ENCODE data around the gene RGS6. TPM values are rescaled to one million over a fixed set of nuclear protein-coding genes. Genes with fewer than 3 reads are reported as not detected.
A peak's percentile ranks its signal among the peaks of the same experiment; 100 is the strongest.

Gene RGS6
- total RNA-seq, 1 donor from 2014 or later, result 26.1 TPM

DNA sequence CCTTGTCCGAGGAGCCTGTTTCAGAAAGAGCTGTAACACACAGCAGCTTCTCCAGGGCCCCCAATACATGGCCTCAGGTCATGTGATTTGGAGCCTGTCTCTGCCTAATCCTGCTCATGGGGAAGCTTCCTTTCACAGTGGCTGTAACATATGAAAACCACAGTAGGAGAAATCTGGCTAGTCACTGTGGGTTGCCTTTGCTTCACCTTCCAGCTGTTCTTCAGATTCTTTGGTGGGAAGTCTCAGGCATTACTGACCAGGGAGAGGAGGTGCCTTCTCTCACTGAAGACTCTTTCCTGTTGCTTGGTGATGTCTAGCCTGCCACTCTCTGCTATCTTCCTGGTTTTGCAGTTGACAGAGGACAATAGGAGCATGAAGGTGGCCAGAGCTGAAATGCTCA is 611.1 kb downstream of the RGS6 start:
- DNase-seq (no peak), ATAC-seq (ENCODE audit: poor library complexity) (no peak)
- intact Hi-C loops (cut with DNase I), result no loop called here

- DNase-seq (no peak), ATAC-seq (ENCODE audit: poor library complexity) (no peak)
- intact Hi-C loops (cut with DNase I), result no loop called here
Measured at GRCh38 chr14:72544615-72545387, 612.6 kb downstream of the RGS6 start.

DNA sequence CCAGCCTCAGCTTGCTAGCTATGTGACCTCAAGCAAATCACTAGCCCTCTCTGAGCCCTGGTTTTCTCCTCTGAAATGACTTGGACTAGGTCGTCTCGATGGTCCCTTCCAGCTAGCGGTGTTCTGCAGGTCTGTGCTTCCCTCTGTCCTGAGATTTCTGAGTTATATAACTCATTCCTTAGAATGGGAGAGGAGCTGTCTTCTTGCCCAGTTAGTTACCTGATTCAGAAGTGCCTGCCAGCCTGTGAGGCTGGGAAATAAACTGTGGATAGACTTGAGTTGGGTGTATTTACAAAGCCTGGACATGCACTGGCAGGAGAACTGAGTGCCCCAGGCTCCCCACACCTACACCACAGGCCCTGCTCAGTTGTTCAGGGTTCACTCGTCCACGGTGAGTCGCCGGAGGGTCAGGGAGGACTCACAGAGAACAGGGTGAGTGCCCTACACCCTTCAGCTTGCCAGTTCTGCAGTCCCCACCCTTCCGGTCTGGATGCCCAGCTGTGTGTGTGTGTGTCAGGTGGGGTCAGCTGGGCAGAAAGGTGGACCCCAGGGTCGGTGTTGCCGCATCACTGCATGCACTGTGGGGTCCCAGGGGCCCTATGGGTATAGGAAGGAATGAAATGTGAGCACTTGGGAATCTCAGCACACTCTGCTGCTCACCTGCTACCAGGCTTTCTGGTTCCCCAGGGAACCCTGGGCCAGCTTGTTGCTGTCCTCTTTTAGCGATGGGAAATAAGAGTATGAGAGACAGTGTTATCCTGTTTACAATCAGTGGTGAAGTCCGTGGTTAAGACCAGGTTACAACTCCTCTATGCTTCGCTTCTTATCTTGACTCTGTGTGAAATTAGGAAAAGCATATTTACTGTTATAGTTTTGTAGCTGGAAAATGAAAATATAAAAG is 613.4 kb downstream of the RGS6 start:
- no peak for ATAC-seq (ENCODE audit: poor library complexity)
- intact Hi-C loops (cut with DNase I), result no loop called here
- no peak for DNase-seq

DNA sequence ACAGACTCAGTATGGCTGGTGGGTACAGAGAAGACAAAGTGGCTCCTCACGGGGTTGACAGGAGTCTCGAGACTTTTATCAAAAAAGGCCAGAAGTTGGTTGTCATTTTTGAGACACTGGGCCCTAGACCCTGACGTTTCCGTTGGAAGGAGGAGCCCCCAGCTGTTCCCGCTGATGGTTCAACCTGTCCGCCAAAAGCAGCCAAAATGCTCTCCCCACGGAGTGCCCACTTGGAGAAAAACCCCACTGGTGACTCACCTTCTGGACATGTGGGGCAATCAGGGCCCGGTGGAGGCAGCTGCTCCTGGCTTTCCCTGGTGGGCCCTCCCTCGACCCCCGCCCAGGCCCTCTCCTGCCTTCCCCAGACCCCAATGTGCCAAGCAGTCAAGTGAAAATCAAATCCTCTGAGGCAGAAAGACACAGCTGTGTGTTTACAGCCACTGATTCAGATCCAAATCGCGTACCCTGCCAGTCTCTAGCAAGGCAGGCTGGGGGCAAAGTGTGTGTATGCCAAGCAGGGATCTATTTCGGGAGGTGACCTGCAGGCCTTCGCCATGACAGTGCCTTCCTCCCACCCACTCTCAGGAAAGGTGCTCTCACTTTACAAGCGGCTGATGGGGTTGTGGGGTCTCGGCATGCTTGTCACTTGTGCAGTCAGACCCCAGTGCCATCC is 614.3 kb downstream of the RGS6 start:
- DNase-seq (no peak), ATAC-seq (ENCODE audit: poor library complexity) (peak; percentile 49)
- intact Hi-C loops (cut with DNase I), result no loop called here

GRCh38 chr14:72547999-72548398 is 615.8 kb downstream of the RGS6 start:
- intact Hi-C loops (cut with DNase I), result no loop called here
- DNase-seq (no peak), ATAC-seq (ENCODE audit: poor library complexity) (no peak)

GRCh38 chr14:72549026-72549425 is 616.8 kb downstream of the RGS6 start:
- ATAC-seq (ENCODE audit: poor library complexity), result no peak
- DNase-seq, result no peak
- intact Hi-C loops (cut with DNase I), result no loop called here

- intact Hi-C loops (cut with DNase I), result no loop called here
- DNase-seq (no peak), ATAC-seq (ENCODE audit: poor library complexity) (no peak)
Measured at GRCh38 chr14:72549854-72550253, 617.6 kb downstream of the RGS6 start.

- intact Hi-C loops (cut with DNase I), result no loop called here
- no peak for ATAC-seq (ENCODE audit: poor library complexity)
- DNase-seq, result no peak
Measured at GRCh38 chr14:72550513-72550912, 618.3 kb downstream of the RGS6 start.

DNA sequence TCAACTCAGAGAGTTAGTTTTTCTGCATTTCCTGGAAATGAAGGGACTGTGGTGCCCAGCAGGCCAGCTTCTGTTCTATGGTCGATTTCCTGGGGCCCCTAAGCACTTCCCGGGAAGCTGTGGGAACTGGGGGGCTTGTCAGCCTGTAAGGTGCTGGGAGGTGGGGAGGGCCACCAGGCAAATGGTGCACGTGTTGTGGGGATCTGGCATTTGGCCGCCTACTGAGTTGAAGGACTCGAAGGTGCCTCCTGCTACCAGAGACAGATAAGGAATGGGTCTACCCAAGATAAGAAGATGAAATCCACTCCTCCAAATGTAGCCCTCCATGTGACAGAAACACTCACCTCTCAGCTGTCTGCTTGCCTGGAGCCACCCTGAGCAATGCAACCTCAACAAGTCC is 620.0 kb downstream of the RGS6 start:
- DNase-seq (no peak), ATAC-seq (ENCODE audit: poor library complexity) (no peak)
- intact Hi-C loops (cut with DNase I), result no loop called here

- ATAC-seq (ENCODE audit: poor library complexity) (no peak), DNase-seq (no peak)
- intact Hi-C loops (cut with DNase I), result no loop called here
Measured at GRCh38 chr14:72553161-72553560, 620.9 kb downstream of the RGS6 start.

GRCh38 chr14:72553656-72554055 is 621.4 kb downstream of the RGS6 start:
- intact Hi-C loops (cut with DNase I), result no loop called here
- DNase-seq, result no peak
- ATAC-seq (ENCODE audit: poor library complexity), result no peak

DNA sequence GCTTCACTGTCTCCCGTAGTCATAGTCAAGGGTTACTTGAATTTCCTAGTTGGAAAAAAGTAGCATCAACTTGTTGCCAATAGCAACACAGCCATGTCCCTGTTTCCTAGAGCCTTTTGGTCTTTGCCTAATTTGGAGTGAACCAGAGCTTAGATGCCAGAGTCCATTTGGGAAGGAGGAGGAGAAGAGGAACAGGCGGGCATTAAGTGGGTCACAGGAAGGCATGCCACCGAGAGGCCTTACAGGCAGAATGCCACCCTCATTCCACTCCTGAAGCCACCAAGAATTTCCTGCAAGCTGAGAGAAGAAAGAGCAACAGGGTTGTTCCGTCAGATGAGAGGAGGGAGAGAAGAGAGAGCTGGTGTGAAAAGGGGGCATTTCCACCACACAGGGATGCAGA is 622.2 kb downstream of the RGS6 start:
- ATAC-seq (ENCODE audit: poor library complexity) (no peak), DNase-seq (no peak)
- intact Hi-C loops (cut with DNase I), result no loop called here

DNA sequence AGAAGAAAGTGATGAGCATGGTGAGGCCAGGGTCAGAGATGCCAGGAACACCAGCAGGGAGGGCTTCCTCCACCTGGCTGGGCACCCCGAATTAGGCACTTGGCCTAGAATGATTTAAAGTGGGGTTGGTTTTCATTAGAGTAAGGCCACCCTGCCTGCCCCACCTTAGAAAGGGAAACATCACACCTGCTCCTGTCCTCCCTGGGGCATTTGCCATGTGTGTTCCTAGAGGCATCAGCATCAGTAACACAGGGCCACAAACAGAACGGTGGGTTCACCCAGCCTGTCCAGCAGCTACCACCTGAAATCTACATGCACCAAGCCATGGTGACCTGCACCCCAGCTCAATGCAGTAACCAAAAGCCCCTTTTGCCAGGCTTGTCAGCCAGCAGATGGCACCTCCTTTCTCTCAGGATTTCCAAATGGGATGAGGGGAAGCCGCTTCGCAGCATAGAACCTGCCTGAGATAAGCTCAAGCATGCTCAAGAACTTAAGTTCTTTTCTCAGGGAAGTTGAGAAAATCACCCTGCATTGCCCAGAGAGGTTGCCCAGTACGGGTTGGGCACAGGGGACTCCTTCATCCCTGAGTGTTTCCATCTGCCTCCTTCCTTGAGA is 622.9 kb downstream of the RGS6 start:
- intact Hi-C loops (cut with DNase I), result no loop called here
- DNase-seq, result no peak
- no peak for ATAC-seq (ENCODE audit: poor library complexity)

DNA sequence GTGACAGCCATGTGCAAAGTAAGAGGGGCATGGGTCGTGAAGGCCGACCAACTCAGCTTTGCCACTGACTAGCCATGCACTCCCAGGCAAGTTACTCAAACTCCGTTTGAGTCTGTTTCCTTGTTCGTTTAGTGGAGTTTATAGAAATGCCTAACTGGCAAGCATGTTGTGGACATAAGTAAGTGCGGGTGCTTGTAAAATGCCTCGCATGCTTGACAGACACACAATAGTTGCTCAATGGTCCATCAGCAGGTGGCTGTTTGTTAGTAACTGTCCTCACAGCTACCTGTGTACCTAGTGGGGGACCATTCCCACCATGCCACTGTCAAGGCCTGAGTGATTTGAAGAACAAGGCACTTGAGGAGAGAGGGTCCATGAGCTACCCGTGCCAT is 623.4 kb downstream of the RGS6 start:
- ATAC-seq (ENCODE audit: poor library complexity), result no peak
- DNase-seq, result no peak
- intact Hi-C loops (cut with DNase I), result no loop called here

DNA sequence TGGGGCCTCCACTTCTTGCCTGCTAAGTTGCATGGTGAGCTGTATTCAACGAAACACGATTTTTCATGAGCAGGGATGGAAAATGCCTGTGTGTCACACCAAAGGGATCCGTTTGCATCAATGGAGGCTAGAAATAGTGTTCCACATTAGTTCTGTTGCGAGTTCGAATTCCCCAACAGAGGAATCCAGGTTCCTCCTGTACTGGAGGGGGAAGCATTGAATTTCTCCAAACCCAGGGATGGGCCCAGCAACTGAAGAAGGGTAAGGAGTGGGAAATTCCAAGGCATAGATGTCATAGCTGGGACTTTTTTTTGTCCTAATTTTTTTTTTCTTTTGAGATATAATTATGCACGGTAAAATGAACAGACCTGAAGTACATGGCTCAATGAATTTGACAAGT is 625.4 kb downstream of the RGS6 start:
- intact Hi-C loops (cut with DNase I), result no loop called here
- no peak for DNase-seq
- ATAC-seq (ENCODE audit: poor library complexity), result no peak

DNA sequence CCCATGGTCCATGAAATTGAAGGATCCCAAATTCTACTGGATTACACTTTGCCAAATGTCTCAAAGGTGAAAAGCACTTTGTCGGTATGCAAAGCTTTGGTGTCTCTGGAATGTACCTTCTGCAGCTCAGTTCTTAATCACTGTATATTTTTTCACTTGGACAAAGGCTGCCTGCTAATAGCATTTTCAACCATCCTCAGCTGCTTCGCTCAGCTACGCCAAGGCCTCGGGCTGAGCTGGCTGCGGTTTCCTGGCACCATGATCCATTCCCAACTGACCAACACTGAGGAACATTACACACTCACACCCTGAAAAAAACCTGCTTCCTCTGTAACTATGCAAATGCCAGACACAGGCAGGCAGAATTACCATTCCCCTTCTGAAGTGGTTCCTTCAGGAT is 626.5 kb downstream of the RGS6 start:
- intact Hi-C loops (cut with DNase I), result no loop called here
- DNase-seq (no peak), ATAC-seq (ENCODE audit: poor library complexity) (peak; percentile 47)

GRCh38 chr14:72559202-72559601 is 627.0 kb downstream of the RGS6 start:
- intact Hi-C loops (cut with DNase I), result no loop called here
- DNase-seq (no peak), ATAC-seq (ENCODE audit: poor library complexity) (no peak)

DNA sequence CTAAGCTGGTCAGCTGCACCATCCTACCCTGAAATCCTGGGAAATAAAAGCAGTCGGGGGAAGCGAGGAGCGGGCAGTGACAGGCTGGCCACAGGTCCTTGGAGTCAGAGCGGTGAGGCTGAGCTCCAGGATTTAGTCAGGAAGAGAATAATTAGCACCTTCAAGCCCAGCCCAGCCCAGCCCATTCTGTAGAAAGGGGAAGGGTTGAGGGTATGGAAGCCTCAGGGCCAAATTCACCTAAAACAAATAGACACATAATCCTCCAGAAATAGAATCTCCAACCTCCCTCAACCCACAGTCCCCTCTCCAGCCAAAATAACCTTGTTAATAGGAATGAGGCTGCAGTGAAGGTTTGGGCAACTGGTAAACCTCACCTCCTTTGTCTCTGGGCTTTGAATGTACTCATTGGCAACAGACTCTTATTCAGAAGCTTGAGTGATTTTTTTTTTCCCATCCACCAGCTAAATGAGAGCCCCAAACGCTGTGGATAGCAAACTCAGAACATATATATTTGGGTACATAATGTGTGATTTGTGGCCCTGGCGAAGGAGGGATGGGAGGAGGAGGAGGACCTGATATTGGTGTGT is 627.5 kb downstream of the RGS6 start:
- no peak for DNase-seq
- ATAC-seq (ENCODE audit: poor library complexity), result no peak
- intact Hi-C loops (cut with DNase I), result no loop called here

DNA sequence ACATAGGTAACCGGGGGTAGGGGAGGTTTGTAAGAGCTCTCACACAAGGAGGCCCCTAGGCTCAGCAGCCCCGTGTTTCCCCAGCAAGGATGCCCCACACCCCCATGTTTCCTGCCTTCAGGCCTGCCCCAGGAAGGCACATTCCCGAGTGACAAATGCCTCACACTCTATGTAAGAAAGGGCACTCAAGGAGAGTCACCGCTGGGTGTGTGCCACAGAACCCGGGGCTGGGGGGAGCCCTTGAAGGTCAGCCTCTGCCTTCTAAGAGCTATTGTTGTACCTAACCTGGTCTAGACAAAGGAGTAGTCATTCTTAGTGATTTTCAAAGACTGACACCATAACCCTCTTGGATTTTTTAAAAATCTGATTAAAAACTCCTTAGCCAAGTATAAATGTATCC is 628.1 kb downstream of the RGS6 start:
- intact Hi-C loops (cut with DNase I), result no loop called here
- no peak for DNase-seq
- ATAC-seq (ENCODE audit: poor library complexity), result peak; percentile 55

Data from Right ventricle myocardium superior (tissue), 1 donor.